ENCODE data around the gene USF2. TPM values are rescaled to one million over a fixed set of nuclear protein-coding genes. Genes with fewer than 3 reads are reported as not detected.
"Not testable (repeated sequence)": the region's sequence is repeated elsewhere in the genome, so short reads cannot be mapped to it uniquely, and the experiment has no call there.

The USF2 gene
- polyA plus RNA-seq, 3 donors, result 2.7 to 248 (median 5.0) TPM

- Histone ChIP-seq H3K4me3 (replicated peaks in 1 of 3; ENCODE audit: low read depth in 2 of 3, low read length in 3 of 3) (no peak overlapping the region), H2AFZ (ENCODE audit: insufficient read depth, low read depth, low read length, poor library complexity, severe bottlenecking) (peak overlapping the region; percentile 6), H3K27me3 (ENCODE audit: control insufficient read depth in 2 of 2, insufficient read depth in 2 of 2, low read length in 2 of 2) (no peaks in the 10 kb centered on the region), H3K4me2 (replicated peaks; ENCODE audit: extremely low read depth, low read length, poor library complexity, severe bottlenecking) (no peak overlapping the region), H3K9ac (ENCODE audit: insufficient read depth, low read length, poor library complexity, severe bottlenecking) (no peak overlapping the region), H3K79me2 (ENCODE audit: insufficient read depth, low read length) (no peaks in the 10 kb centered on the region), H4K20me1 (ENCODE audit: insufficient read depth, low read length) (peaks cover 2% of the 10 kb centered on the region), H3K36me3 (replicated peaks in 1 of 2; ENCODE audit: control insufficient read depth in 1 of 2, insufficient read depth in 2 of 2, low read length in 2 of 2) (no peaks in the 10 kb centered on the region), H3K27ac (ENCODE audit: low read depth in 1 of 2, low read length in 2 of 2) (no peak overlapping the region), H3K9me3 (replicated peaks in 1 of 2; ENCODE audit: control insufficient read depth in 1 of 2, insufficient read depth in 1 of 2, low read length in 2 of 2) (no peaks in the 10 kb centered on the region), H3K4me1 (ENCODE audit: control insufficient read depth in 1 of 2, insufficient read depth in 2 of 2, low read length in 2 of 2) (peaks cover 34 to 52% of the 10 kb centered on the region in 2 donors)
- peaks cover 0 to 3% of the 10 kb centered on the region in 2 donors for H3K36me3 Mint-ChIP-seq
- H3K9me3 Mint-ChIP-seq, result peaks cover 0 to 2% (median 0%) of the 10 kb centered on the region in 7 donors
- H3K27ac Mint-ChIP-seq, result peak overlapping the region in 2 of 7 donors; percentile 23 to 56
- DNase-seq, result no peak
- intact Hi-C loops (cut with micrococcal nuclease), result no loop called here
- peak overlapping the region; percentile 34 to 58 for H3K4me3 Mint-ChIP-seq
- H3K4me1 Mint-ChIP-seq, result peaks cover 48% of the 10 kb centered on the region
- TF ChIP-seq CTCF (IDR thresholded peaks at IDR 0.05), result no peak
- H3K27me3 Mint-ChIP-seq (ENCODE audit: low read depth in 3 of 3), result peaks cover 12 to 16% (median 14%) of the 10 kb centered on the region in 3 donors
- WGBS (ENCODE audit: insufficient coverage), result no CpG with 5 or more reads among the region's 1 CpG
Measured at GRCh38 chr19:35285095-35285449, 16.3 kb downstream of the USF2 start.

DNA sequence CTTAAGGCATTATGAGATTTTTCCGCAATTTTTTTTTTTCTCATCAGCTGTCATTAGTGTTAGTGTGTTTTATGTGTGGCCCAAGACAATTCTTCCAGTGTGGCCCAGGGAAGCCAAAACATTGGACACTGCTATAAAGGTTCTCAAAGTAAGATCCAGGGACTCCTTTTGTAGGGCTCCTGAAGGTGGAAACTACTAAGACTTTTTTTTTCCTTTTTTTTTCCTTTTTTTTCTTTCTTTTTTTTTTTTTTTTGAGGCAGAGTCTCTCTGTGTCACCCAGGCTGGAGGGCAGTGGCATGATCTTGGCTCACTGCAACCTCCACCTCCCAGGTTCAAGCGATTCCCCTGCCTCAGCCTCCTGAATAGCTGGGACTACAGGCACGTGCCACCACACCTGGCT, 16.7 kb downstream of the USF2 start:
- H3K4me3 ChIP-seq (replicated peaks in 1 of 3; ENCODE audit: low read depth in 2 of 3, low read length in 3 of 3); H3K9ac ChIP-seq (ENCODE audit: insufficient read depth, low read length, poor library complexity, severe bottlenecking); H3K27me3 ChIP-seq (ENCODE audit: control insufficient read depth in 2 of 2, insufficient read depth in 2 of 2, low read length in 2 of 2); H3K9me3 ChIP-seq (replicated peaks in 1 of 2; ENCODE audit: control insufficient read depth in 1 of 2, insufficient read depth in 1 of 2, low read length in 2 of 2); H3K9me3 Mint-ChIP-seq; intact Hi-C loops (cut with micrococcal nuclease); H3K27ac ChIP-seq (ENCODE audit: low read depth in 1 of 2, low read length in 2 of 2); H3K36me3 Mint-ChIP-seq; H3K79me2 ChIP-seq (ENCODE audit: insufficient read depth, low read length); H4K20me1 ChIP-seq (ENCODE audit: insufficient read depth, low read length); H3K36me3 ChIP-seq (replicated peaks in 1 of 2; ENCODE audit: control insufficient read depth in 1 of 2, insufficient read depth in 2 of 2, low read length in 2 of 2); H2AFZ ChIP-seq (ENCODE audit: insufficient read depth, low read depth, low read length, poor library complexity, severe bottlenecking); DNase-seq; H3K4me2 ChIP-seq (replicated peaks; ENCODE audit: extremely low read depth, low read length, poor library complexity, severe bottlenecking): not testable (repeated sequence)
- peak overlapping the region in 1 of 7 donors; percentile 41 for H3K27ac Mint-ChIP-seq
- no CpG with 5 or more reads among the region's 3 CpGs for WGBS (ENCODE audit: insufficient coverage)
- peaks cover 12 to 17% (median 17%) of the 10 kb centered on the region in 3 donors for H3K27me3 Mint-ChIP-seq (ENCODE audit: low read depth in 3 of 3)
- H3K4me1 Mint-ChIP-seq, result peaks cover 46% of the 10 kb centered on the region
- H3K4me1 ChIP-seq (ENCODE audit: control insufficient read depth in 1 of 2, insufficient read depth in 2 of 2, low read length in 2 of 2), result peaks cover 34 to 48% of the 10 kb centered on the region in 2 donors
- peak overlapping the region in 1 of 2 donors; percentile 58 for H3K4me3 Mint-ChIP-seq

DNA sequence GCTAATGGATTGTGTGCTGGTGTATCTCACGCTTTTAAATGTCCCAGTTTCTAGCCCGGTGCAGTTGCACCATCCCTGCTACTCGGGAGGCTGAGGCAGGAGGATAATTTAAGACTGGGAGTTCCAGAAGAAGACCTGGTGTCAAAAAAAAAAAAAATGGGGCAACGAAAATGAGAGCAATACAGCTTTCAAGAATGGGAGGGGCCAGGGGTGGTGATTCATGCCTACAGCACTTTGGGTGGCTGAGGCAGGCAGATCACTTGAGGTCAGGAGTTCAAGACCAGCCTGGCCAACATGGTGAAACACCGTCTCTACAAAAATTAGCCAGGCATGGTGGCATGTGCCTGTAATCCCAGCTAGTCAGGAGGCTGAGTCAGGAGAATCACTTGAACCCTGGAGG, 17.3 kb downstream of the USF2 start:
- DNase-seq; H3K4me2 ChIP-seq (replicated peaks; ENCODE audit: extremely low read depth, low read length, poor library complexity, severe bottlenecking); H3K27ac ChIP-seq (ENCODE audit: low read depth in 1 of 2, low read length in 2 of 2); H3K36me3 Mint-ChIP-seq; H4K20me1 ChIP-seq (ENCODE audit: insufficient read depth, low read length); intact Hi-C loops (cut with micrococcal nuclease); H3K4me3 ChIP-seq (replicated peaks in 1 of 3; ENCODE audit: low read depth in 2 of 3, low read length in 3 of 3); H3K9me3 ChIP-seq (replicated peaks in 1 of 2; ENCODE audit: control insufficient read depth in 1 of 2, insufficient read depth in 1 of 2, low read length in 2 of 2); H3K36me3 ChIP-seq (replicated peaks in 1 of 2; ENCODE audit: control insufficient read depth in 1 of 2, insufficient read depth in 2 of 2, low read length in 2 of 2); H3K79me2 ChIP-seq (ENCODE audit: insufficient read depth, low read length); H3K9me3 Mint-ChIP-seq; H2AFZ ChIP-seq (ENCODE audit: insufficient read depth, low read depth, low read length, poor library complexity, severe bottlenecking); H3K9ac ChIP-seq (ENCODE audit: insufficient read depth, low read length, poor library complexity, severe bottlenecking); H3K27me3 ChIP-seq (ENCODE audit: control insufficient read depth in 2 of 2, insufficient read depth in 2 of 2, low read length in 2 of 2); H3K4me3 Mint-ChIP-seq: not testable (repeated sequence)
- 86% methylated on average over 5 of the region's 5 CpGs for WGBS (ENCODE audit: insufficient coverage)
- H3K4me1 Mint-ChIP-seq, result peaks cover 41% of the 10 kb centered on the region
- peaks cover 15 to 17% (median 16%) of the 10 kb centered on the region in 3 donors for H3K27me3 Mint-ChIP-seq (ENCODE audit: low read depth in 3 of 3)
- peak overlapping the region in 1 of 7 donors; percentile 62 for H3K27ac Mint-ChIP-seq
- H3K4me1 ChIP-seq (ENCODE audit: control insufficient read depth in 1 of 2, insufficient read depth in 2 of 2, low read length in 2 of 2), result peaks cover 31 to 42% of the 10 kb centered on the region in 2 donors
